Prostate gland (tissue), 2 donors: ENCODE data around the gene ELOVL5.

ENCODE experiments used
- POLR2A ChIP-seq: fragments of 450-650 bp; IDR thresholded peaks from one replicate; pipeline ENCODE4 v1.6.1; 2016; ENCODE audit warnings: antibody characterized with exemption, mild to moderate bottlenecking
- TF ChIP-seq, protein P1 (sequence below), 4 experiments: fragments of 200-600 bp in 2 of 4; fragments of 450-650 bp in 2 of 4; sonication (generic) in 2 of 4; IDR thresholded peaks; 1 replicate in 3 of 4; 2 replicates in 1 of 4; pipeline ENCODE4 v1.5.1; 2016 to 2019; ENCODE audit warnings: antibody characterized with exemption in 4 of 4, mild to moderate bottlenecking in 2 of 4, moderate library complexity in 2 of 4

GRCh38 chr6:53266553-53267090, 82.1 kb downstream of the ELOVL5 start:
- TF ChIP-seq, protein P1, sequence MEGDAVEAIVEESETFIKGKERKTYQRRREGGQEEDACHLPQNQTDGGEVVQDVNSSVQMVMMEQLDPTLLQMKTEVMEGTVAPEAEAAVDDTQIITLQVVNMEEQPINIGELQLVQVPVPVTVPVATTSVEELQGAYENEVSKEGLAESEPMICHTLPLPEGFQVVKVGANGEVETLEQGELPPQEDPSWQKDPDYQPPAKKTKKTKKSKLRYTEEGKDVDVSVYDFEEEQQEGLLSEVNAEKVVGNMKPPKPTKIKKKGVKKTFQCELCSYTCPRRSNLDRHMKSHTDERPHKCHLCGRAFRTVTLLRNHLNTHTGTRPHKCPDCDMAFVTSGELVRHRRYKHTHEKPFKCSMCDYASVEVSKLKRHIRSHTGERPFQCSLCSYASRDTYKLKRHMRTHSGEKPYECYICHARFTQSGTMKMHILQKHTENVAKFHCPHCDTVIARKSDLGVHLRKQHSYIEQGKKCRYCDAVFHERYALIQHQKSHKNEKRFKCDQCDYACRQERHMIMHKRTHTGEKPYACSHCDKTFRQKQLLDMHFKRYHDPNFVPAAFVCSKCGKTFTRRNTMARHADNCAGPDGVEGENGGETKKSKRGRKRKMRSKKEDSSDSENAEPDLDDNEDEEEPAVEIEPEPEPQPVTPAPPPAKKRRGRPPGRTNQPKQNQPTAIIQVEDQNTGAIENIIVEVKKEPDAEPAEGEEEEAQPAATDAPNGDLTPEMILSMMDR (IDR thresholded peaks at IDR 0.05): no peak
- no peak for TF ChIP-seq POLR2A
